GM19328 (cell line): ENCODE results near the gene CLDN4.
"Not testable (repeated sequence)": the region's sequence is repeated elsewhere in the genome, so short reads cannot be mapped to it uniquely, and the experiment has no call there.

Source experiments
- ATAC-seq: cut with Tn5 transposase; IDR thresholded peaks from one replicate; pipeline ENCODE4 v1.9.1; 2021; ENCODE audit warnings: mild to moderate bottlenecking, moderate library complexity; ENCODE audit not compliant: unreplicated experiment

CLDN4 gene

GRCh38 chr7:73830681-73831583 lies at the start of gene CLDN4:
Gene CLDN4, plus strand, starts transcription at chr7:73830996. Its CDS starts 206 bp downstream, at chr7:73831202.
- ATAC-seq, result no peak

- no peak for ATAC-seq
Measured at GRCh38 chr7:73786588-73786987, 44.2 kb upstream of the CLDN4 start.

DNA sequence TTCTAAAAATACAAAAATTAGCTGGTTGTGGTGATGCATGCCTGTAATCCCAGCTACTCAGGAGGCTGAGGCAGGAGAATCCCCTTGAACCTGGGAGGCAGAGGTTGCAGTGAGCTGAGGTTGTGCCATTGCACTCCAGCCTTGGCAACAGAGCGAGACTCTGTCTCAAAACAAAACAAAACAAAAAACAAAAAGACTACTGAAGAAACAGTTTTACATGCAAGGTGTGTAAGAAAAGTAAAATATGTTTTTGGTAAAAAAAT lies 43.1 kb upstream of the CLDN4 start:
- not testable (repeated sequence) for ATAC-seq

DNA sequence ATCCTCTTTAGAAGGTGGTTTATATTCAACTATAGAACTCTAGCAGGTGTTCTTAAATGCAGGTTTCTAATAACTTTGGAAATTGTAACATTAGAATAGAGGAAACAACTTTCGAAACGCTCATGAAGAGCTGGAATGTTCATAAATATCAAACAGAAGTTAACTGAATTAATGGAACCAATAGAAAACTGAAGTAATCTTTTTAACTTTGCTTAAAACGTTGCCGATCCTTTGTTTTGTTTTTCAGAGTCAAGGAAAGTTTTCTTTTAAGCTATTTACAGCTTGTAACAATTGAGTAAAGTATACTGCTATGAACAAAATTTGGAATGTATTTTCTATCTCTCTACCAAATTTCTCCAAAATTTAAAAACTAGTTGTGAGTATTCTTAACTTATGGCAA lies 41.7 kb upstream of the CLDN4 start:
- no peak for ATAC-seq

- not testable (repeated sequence) for ATAC-seq
Measured at GRCh38 chr7:73791170-73791690, 39.6 kb upstream of the CLDN4 start.

DNA sequence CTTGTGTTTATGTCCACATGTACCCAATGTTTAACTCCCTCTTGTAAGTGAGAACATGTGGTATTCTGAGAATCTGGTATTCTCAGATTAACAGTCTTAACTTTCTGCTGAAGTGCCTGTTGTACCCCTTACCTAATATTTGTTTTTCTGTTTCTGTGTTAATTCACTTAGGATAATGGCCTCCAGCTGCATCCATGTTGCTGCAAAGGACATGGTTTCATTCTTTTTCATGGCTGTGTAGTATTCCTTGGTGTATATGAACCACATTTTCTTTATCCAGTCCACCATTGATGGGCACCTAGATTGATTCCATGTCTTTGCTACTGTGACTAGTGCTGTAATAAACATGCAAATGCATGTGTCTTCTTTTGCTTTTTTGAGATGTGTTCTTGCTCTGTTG lies 35.6 kb upstream of the CLDN4 start:
- ATAC-seq, result not testable (repeated sequence)

DNA sequence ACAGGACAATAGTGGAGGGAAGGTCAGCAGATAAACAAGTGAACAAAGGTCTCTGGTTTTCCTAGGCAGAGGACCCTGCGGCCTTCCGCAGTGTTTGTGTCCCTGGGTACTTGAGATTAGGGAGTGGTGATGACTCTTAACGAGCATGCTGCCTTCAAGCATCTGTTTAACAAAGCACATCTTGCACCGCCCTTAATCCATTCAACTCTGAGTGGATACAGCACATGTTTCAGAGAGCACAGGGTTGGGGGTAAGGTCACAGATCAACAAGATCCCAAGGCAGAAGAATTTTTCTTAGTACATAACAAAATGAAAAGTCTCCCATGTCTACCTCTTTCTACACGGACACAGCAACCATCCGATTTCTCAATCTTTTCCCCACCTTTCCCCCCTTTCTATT lies 34.1 kb upstream of the CLDN4 start:
- not testable (repeated sequence) for ATAC-seq

DNA sequence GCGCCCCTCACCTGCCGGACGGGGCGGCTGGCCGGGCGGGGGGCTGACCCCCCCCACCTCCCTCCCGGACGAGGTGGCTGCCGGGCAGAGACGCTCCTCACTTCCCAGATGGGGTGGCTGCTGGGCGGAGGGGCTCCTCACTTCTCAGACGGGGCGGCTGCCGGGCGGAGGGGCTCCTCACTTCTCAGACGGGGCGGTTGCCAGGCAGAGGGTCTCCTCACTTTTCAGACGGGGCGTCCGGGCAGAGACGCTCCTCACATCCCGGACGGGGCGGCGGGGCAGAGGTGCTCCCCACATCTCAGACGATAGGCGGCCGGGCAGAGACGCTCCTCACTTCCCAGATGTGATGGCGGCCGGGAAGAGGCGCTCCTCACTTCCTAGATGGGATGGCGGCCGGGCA lies 33.6 kb upstream of the CLDN4 start:
- not testable (repeated sequence) for ATAC-seq

- ATAC-seq, result no peak
Measured at GRCh38 chr7:73799282-73800141, 31.3 kb upstream of the CLDN4 start.

- no peak for ATAC-seq
Measured at GRCh38 chr7:73801577-73801976, 29.2 kb upstream of the CLDN4 start.

- no peak for ATAC-seq
Measured at GRCh38 chr7:73802459-73802858, 28.3 kb upstream of the CLDN4 start.

GRCh38 chr7:73809467-73809951 lies 21.3 kb upstream of the CLDN4 start:
- no peak for ATAC-seq

DNA sequence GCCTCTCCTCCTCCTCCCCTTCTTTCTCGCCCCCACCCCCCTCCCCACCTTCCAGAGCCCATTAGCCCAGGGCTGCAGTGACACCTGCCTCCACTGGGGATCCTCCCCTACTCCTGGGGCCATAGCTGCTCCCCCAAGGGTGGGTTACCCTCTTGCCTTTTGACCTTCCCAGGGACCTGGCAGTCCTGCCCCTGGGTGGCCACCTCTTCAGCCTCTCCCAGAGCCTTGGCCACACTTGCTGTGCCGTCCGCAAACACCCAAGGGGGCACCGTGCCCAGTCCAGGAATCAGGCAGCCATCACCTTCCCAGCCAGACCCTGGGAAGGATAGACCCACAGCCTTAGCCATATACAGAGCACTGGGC lies 19.8 kb upstream of the CLDN4 start:
- ATAC-seq, result no peak

- no peak for ATAC-seq
Measured at GRCh38 chr7:73811760-73812168, 19.0 kb upstream of the CLDN4 start.

GRCh38 chr7:73812996-73813395 lies 17.8 kb upstream of the CLDN4 start:
- no peak for ATAC-seq

DNA sequence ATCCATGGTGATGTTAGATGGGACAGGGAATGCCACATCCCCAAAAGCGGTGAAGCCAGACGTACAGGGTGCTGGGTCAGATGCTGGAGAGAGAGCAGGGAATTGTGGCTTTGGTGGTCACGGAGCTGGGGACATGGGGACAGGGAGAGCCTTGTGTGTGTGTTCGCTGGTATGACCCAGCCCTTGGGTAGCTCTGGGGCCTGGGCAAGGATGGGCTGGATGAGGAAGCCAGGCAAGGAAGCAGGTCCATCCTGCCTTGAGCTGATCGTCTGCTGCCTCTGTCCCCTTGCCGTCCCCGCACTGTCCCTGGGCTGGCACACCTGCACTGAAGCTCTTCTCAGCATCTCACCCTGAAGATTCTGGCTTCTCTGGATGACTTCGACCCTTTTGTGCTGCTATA lies 15.4 kb upstream of the CLDN4 start:
- no peak for ATAC-seq

DNA sequence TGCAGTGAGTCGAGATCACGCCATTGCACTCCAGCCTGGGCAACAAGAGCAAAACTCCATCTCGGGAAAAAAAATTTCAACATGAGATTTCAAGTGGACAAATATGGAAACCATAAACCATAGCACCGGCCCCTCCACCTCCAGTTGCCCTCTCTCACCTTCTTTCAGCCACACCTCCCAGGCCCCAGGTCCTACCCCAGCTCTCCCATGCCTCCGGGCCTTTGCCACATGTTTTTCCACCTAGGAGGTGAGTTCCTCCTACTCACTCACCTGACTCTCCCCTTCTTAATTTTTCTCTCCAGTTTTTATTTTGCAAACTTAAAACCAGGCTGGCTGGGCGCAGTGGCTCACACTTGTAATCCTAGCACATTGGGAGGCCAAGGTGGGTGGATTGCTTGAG lies 13.7 kb upstream of the CLDN4 start:
- ATAC-seq, result no peak

- no peak for ATAC-seq
Measured at GRCh38 chr7:73820013-73820412, 10.8 kb upstream of the CLDN4 start.

GRCh38 chr7:73821597-73822285 lies 9.1 kb upstream of the CLDN4 start:
- not testable (repeated sequence) for ATAC-seq

DNA sequence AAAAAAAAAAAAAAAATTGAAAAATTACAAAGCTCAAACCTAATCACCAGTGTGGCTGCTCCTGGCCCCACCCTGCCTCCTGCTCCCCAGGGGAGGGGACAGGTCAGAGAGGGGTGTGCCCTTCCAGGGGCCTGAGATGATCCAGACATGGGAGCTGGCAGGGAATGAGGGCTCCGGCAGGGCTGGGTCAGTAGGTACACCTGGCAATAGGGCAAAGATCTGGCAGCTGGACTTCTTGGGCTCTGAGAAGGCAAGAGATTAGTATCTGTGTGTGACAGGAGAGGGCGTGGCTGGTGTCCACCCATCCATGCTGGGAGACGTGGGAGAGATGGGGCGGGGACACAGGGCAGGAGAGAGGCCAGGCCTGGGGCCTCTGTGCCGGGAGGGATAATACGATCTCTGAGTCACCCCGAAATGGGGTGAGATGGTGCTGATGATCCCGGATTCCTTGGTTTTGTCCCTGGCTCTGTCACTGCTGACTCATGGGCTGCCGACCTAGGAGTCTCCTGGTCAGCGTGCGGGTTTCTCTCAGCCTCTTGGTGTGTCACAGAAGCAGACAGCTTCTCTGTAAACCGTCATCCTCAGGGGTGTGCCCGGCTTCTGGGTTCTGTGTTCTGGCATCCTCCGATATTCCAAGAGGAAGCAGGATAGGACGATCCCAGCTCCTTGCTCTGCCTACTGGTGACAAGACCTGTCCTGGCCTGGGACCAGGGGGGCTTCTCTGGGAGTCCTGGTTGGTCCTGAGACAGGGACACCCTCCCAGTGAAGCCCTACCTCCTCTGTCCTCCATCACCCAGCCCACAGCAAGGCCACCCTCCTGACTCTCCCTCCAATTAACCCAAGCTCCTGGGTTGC lies 8.2 kb upstream of the CLDN4 start:
- no peak for ATAC-seq
